Memory B cell (primary cell): ENCODE measurements around the gene C17orf100.

ENCODE experiments used
- ATAC-seq: fragments of 150-1000 bp; cut with Tn5 transposase; 2 replicates; pipeline ENCODE4 v1.10.0; 2021; ENCODE audit warnings: low read depth, mild to moderate bottlenecking, moderate library complexity
- DNase-seq, 2 donors: peaks; one replicate each; pipeline ENCODE4 v3.0.0; 2022; ENCODE audit warnings: low spot score in 2 of 2
- H3K27ac Mint-ChIP-seq: one replicate; pipeline ENCODE4 v1.8.0; 2022; ENCODE audit warnings: mild to moderate bottlenecking, moderate library complexity, mixed read lengths
- H3K27me3 Mint-ChIP-seq: one replicate; pipeline ENCODE4 v1.8.0; 2022; ENCODE audit warnings: mixed read lengths
- H3K36me3 Mint-ChIP-seq: one replicate; pipeline ENCODE4 v1.8.0; 2022; ENCODE audit warnings: mild to moderate bottlenecking, mixed read lengths
- H3K4me1 Mint-ChIP-seq: one replicate; pipeline ENCODE4 v1.8.0; 2022; ENCODE audit warnings: mixed read lengths
- H3K4me3 Mint-ChIP-seq: one replicate; pipeline ENCODE4 v1.8.0; 2022; ENCODE audit warnings: mild to moderate bottlenecking, moderate library complexity, mixed read lengths
- H3K9me3 Mint-ChIP-seq: one replicate; pipeline ENCODE4 v1.8.0; 2022; ENCODE audit warnings: mixed read lengths

Gene C17orf100

GRCh38 chr17:6668727-6669425 lies 17.3 kb downstream of the C17orf100 start:
- Mint-ChIP-seq H3K36me3 (peaks cover 20% of the 10 kb centered on the region), H3K27ac (no peak overlapping the region), H3K4me1 (peaks cover 15% of the 10 kb centered on the region), H3K9me3 (no peaks in the 10 kb centered on the region), H3K27me3 (no peaks in the 10 kb centered on the region), H3K4me3 (no peak overlapping the region)
- DNase-seq (no peak), ATAC-seq (no peak)

- H3K9me3 Mint-ChIP-seq: no peaks in the 10 kb centered on the region
- peaks cover 20% of the 10 kb centered on the region for H3K36me3 Mint-ChIP-seq
- DNase-seq: no peak
- no peak overlapping the region for H3K4me3 Mint-ChIP-seq
- ATAC-seq: no peak
- H3K27me3 Mint-ChIP-seq: no peaks in the 10 kb centered on the region
- H3K27ac Mint-ChIP-seq: no peak overlapping the region
- H3K4me1 Mint-ChIP-seq: peaks cover 15% of the 10 kb centered on the region
These were observed 18.1 kb downstream of the C17orf100 start for GRCh38 chr17:6669479-6670212.

- Mint-ChIP-seq H3K4me1 (peaks cover 16% of the 10 kb centered on the region), H3K27me3 (no peaks in the 10 kb centered on the region), H3K27ac (peak overlapping the region; percentile 28), H3K4me3 (no peak overlapping the region), H3K36me3 (peaks cover 19% of the 10 kb centered on the region), H3K9me3 (no peaks in the 10 kb centered on the region)
- DNase-seq (no peak), ATAC-seq (no peak)
These were observed 19.0 kb downstream of the C17orf100 start for GRCh38 chr17:6670571-6670970.

- DNase-seq: no peak
- Mint-ChIP-seq H3K36me3 (peaks cover 22% of the 10 kb centered on the region), H3K4me1 (peaks cover 16% of the 10 kb centered on the region), H3K9me3 (no peaks in the 10 kb centered on the region), H3K4me3 (no peak overlapping the region), H3K27me3 (no peaks in the 10 kb centered on the region), H3K27ac (peak overlapping the region; percentile 28)
- no peak for ATAC-seq
These were observed 19.4 kb downstream of the C17orf100 start for GRCh38 chr17:6670999-6671398.

- H3K4me1 Mint-ChIP-seq: peaks cover 15% of the 10 kb centered on the region
- ATAC-seq (no peak), DNase-seq (no peak)
- H3K9me3 Mint-ChIP-seq: no peaks in the 10 kb centered on the region
- H3K4me3 Mint-ChIP-seq: no peak overlapping the region
- H3K27ac Mint-ChIP-seq: no peak overlapping the region
- H3K36me3 Mint-ChIP-seq: peaks cover 22% of the 10 kb centered on the region
- no peaks in the 10 kb centered on the region for H3K27me3 Mint-ChIP-seq
These were observed 19.9 kb downstream of the C17orf100 start for GRCh38 chr17:6671431-6671830.

- H3K27me3 Mint-ChIP-seq: no peaks in the 10 kb centered on the region
- no peak for ATAC-seq
- no peaks in the 10 kb centered on the region for H3K9me3 Mint-ChIP-seq
- peaks cover 10% of the 10 kb centered on the region for H3K36me3 Mint-ChIP-seq
- H3K4me1 Mint-ChIP-seq: peaks cover 15% of the 10 kb centered on the region
- no peak for DNase-seq
- no peak overlapping the region for H3K4me3 Mint-ChIP-seq
- H3K27ac Mint-ChIP-seq: no peak overlapping the region
These were observed 23.0 kb downstream of the C17orf100 start for GRCh38 chr17:6674586-6674985.

- no peaks in the 10 kb centered on the region for H3K9me3 Mint-ChIP-seq
- peaks cover 13% of the 10 kb centered on the region for H3K4me1 Mint-ChIP-seq
- peaks cover 10% of the 10 kb centered on the region for H3K36me3 Mint-ChIP-seq
- H3K27ac Mint-ChIP-seq: no peak overlapping the region
- H3K27me3 Mint-ChIP-seq: no peaks in the 10 kb centered on the region
- no peak overlapping the region for H3K4me3 Mint-ChIP-seq
- DNase-seq (no peak), ATAC-seq (no peak)
These were observed 23.8 kb downstream of the C17orf100 start for GRCh38 chr17:6675201-6675825.

- Mint-ChIP-seq H3K27me3 (peaks cover 2% of the 10 kb centered on the region), H3K36me3 (peaks cover 7% of the 10 kb centered on the region), H3K4me1 (peaks cover 13% of the 10 kb centered on the region), H3K9me3 (no peaks in the 10 kb centered on the region), H3K4me3 (no peak overlapping the region), H3K27ac (no peak overlapping the region)
- no peak for ATAC-seq
- DNase-seq: no peak
These were observed 25.2 kb downstream of the C17orf100 start for GRCh38 chr17:6676802-6677157.

- Mint-ChIP-seq H3K4me3 (no peak overlapping the region), H3K36me3 (peaks cover 8% of the 10 kb centered on the region), H3K4me1 (peaks cover 13% of the 10 kb centered on the region), H3K27ac (no peak overlapping the region), H3K9me3 (no peaks in the 10 kb centered on the region), H3K27me3 (peaks cover 2% of the 10 kb centered on the region)
- DNase-seq: no peak
- ATAC-seq: no peak
These were observed 25.7 kb downstream of the C17orf100 start for GRCh38 chr17:6677158-6677831.

GRCh38 chr17:6677946-6678345 lies 26.4 kb downstream of the C17orf100 start:
- no peak overlapping the region for H3K27ac Mint-ChIP-seq
- no peaks in the 10 kb centered on the region for H3K9me3 Mint-ChIP-seq
- DNase-seq (no peak), ATAC-seq (no peak)
- H3K27me3 Mint-ChIP-seq: peaks cover 2% of the 10 kb centered on the region
- peaks cover 8% of the 10 kb centered on the region for H3K36me3 Mint-ChIP-seq
- peaks cover 13% of the 10 kb centered on the region for H3K4me1 Mint-ChIP-seq
- H3K4me3 Mint-ChIP-seq: no peak overlapping the region

GRCh38 chr17:6679241-6679640 lies 27.7 kb downstream of the C17orf100 start:
- ATAC-seq (no peak), DNase-seq (no peak)
- peaks cover 5% of the 10 kb centered on the region for H3K36me3 Mint-ChIP-seq
- no peak overlapping the region for H3K27ac Mint-ChIP-seq
- H3K9me3 Mint-ChIP-seq: no peaks in the 10 kb centered on the region
- H3K4me1 Mint-ChIP-seq: peaks cover 13% of the 10 kb centered on the region
- H3K4me3 Mint-ChIP-seq: no peak overlapping the region
- peaks cover 2% of the 10 kb centered on the region for H3K27me3 Mint-ChIP-seq

GRCh38 chr17:6681176-6681575 lies 29.6 kb downstream of the C17orf100 start:
- Mint-ChIP-seq H3K9me3 (no peaks in the 10 kb centered on the region), H3K4me1 (peaks cover 10% of the 10 kb centered on the region), H3K4me3 (no peak overlapping the region), H3K27ac (no peak overlapping the region), H3K27me3 (peaks cover 3% of the 10 kb centered on the region), H3K36me3 (peaks cover 5% of the 10 kb centered on the region)
- ATAC-seq (no peak), DNase-seq (no peak)

- H3K36me3 Mint-ChIP-seq: peaks cover 5% of the 10 kb centered on the region
- DNase-seq: no peak
- peaks cover 3% of the 10 kb centered on the region for H3K27me3 Mint-ChIP-seq
- no peaks in the 10 kb centered on the region for H3K9me3 Mint-ChIP-seq
- H3K4me3 Mint-ChIP-seq: no peak overlapping the region
- H3K27ac Mint-ChIP-seq: no peak overlapping the region
- peaks cover 10% of the 10 kb centered on the region for H3K4me1 Mint-ChIP-seq
- no peak for ATAC-seq
These were observed 30.1 kb downstream of the C17orf100 start for GRCh38 chr17:6681671-6682070.

- peaks cover 5% of the 10 kb centered on the region for H3K36me3 Mint-ChIP-seq
- no peak for ATAC-seq
These were observed 30.8 kb downstream of the C17orf100 start for GRCh38 chr17:6682339-6682738.

More at GRCh38 chr17:6682339-6682738, 30.8 kb downstream of the C17orf100 start:
- Mint-ChIP-seq H3K4me1 (peaks cover 9% of the 10 kb centered on the region), H3K27ac (no peak overlapping the region), H3K9me3 (no peaks in the 10 kb centered on the region), H3K27me3 (peaks cover 7% of the 10 kb centered on the region), H3K4me3 (no peak overlapping the region)
- no peak for DNase-seq
